HG03460 (cell line): ENCODE measurements around the gene XAGE3.
A peak's percentile ranks its signal among the peaks of the same experiment; 100 is the strongest.
"Not testable (repeated sequence)": the region's sequence is repeated elsewhere in the genome, so short reads cannot be mapped to it uniquely, and the experiment has no call there.

ENCODE experiments used
- ATAC-seq: cut with Tn5 transposase; IDR thresholded peaks from one replicate; pipeline ENCODE4 v1.9.1; 2021; ENCODE audit not compliant: unreplicated experiment

The XAGE3 gene

GRCh38 chrX:52867610-52868348 is at the start of gene XAGE3:
Gene XAGE3, minus strand, starts transcription at chrX:52868083. Its CDS starts 950 bp downstream, at chrX:52867133.
- no peak for ATAC-seq

GRCh38 chrX:52914704-52915103 is 46.8 kb upstream of the XAGE3 start:
- not testable (repeated sequence) for ATAC-seq

GRCh38 chrX:52913681-52914080 is 45.8 kb upstream of the XAGE3 start:
- not testable (repeated sequence) for ATAC-seq

- ATAC-seq: not testable (repeated sequence)
Observed at GRCh38 chrX:52909313-52909969, 41.6 kb upstream of the XAGE3 start.

GRCh38 chrX:52907900-52908299 is 40.0 kb upstream of the XAGE3 start:
- ATAC-seq: not testable (repeated sequence)

- not testable (repeated sequence) for ATAC-seq
Observed at GRCh38 chrX:52907137-52907536, 39.3 kb upstream of the XAGE3 start.

GRCh38 chrX:52906072-52906471 is 38.2 kb upstream of the XAGE3 start:
- not testable (repeated sequence) for ATAC-seq

GRCh38 chrX:52905531-52905930 is 37.6 kb upstream of the XAGE3 start:
- ATAC-seq: not testable (repeated sequence)

GRCh38 chrX:52896855-52897709 is 29.2 kb upstream of the XAGE3 start, which contains the start of gene FAM156B:
Gene FAM156B, plus strand, starts transcription at chrX:52897330. Its CDS starts 9,896 bp downstream, at chrX:52907226.
- ATAC-seq: peak; percentile 86

GRCh38 chrX:52896438-52896837 is 28.6 kb upstream of the XAGE3 start:
- peak; percentile 31 for ATAC-seq

- ATAC-seq: not testable (repeated sequence)
Observed at GRCh38 chrX:52888090-52888489, 20.2 kb upstream of the XAGE3 start.

- ATAC-seq: not testable (repeated sequence)
Observed at GRCh38 chrX:52887459-52887858, 19.6 kb upstream of the XAGE3 start.

- ATAC-seq: not testable (repeated sequence)
Observed at GRCh38 chrX:52876386-52876785, 8.5 kb upstream of the XAGE3 start.

GRCh38 chrX:52875436-52875835 is 7.6 kb upstream of the XAGE3 start:
- not testable (repeated sequence) for ATAC-seq

- ATAC-seq: no peak
Observed at GRCh38 chrX:52874661-52875060, 6.8 kb upstream of the XAGE3 start.

- not testable (repeated sequence) for ATAC-seq
Observed at GRCh38 chrX:52873825-52874224, 5.9 kb upstream of the XAGE3 start.

- ATAC-seq: no peak
Observed at GRCh38 chrX:52870046-52870445, 2.2 kb upstream of the XAGE3 start.

GRCh38 chrX:52865343-52865998 is 2.4 kb downstream of the XAGE3 start:
- no peak for ATAC-seq

GRCh38 chrX:52856991-52857525 is 10.8 kb downstream of the XAGE3 start:
- ATAC-seq: not testable (repeated sequence)

- ATAC-seq: no peak
Observed at GRCh38 chrX:52852110-52852860, 15.6 kb downstream of the XAGE3 start.
